Activated naive CD8-positive, alpha-beta T cell treated with anti-CD3 and anti-CD28 coated beads, Interleukin-2, amount 50 U/mL, for 24 hours (primary cell): ENCODE data around the gene CRB1.

Experiments
- ATAC-seq: fragments of 150-1000 bp; cut with Tn5 transposase; one replicate; pipeline ENCODE4 v1.10.0; 2021
- DNase-seq: peaks from one replicate; pipeline ENCODE4 v3.0.0; 2021
- H3K27ac Mint-ChIP-seq: one replicate; pipeline ENCODE4 v1.8.0; 2021; ENCODE audit warnings: mild to moderate bottlenecking, mixed read lengths
- H3K27me3 Mint-ChIP-seq: one replicate; pipeline ENCODE4 v1.8.0; 2021; ENCODE audit warnings: mixed read lengths
- H3K36me3 Mint-ChIP-seq: one replicate; pipeline ENCODE4 v1.8.0; 2021; ENCODE audit warnings: low read depth, mixed read lengths
- H3K4me1 Mint-ChIP-seq: one replicate; pipeline ENCODE4 v1.8.0; 2021; ENCODE audit warnings: mixed read lengths
- H3K4me3 Mint-ChIP-seq: one replicate; pipeline ENCODE4 v1.8.0; 2021; ENCODE audit warnings: mild to moderate bottlenecking, moderate library complexity, mixed read lengths
- H3K9me3 Mint-ChIP-seq: one replicate; pipeline ENCODE4 v1.8.0; 2021; ENCODE audit warnings: mixed read lengths

The CRB1 gene

DNA sequence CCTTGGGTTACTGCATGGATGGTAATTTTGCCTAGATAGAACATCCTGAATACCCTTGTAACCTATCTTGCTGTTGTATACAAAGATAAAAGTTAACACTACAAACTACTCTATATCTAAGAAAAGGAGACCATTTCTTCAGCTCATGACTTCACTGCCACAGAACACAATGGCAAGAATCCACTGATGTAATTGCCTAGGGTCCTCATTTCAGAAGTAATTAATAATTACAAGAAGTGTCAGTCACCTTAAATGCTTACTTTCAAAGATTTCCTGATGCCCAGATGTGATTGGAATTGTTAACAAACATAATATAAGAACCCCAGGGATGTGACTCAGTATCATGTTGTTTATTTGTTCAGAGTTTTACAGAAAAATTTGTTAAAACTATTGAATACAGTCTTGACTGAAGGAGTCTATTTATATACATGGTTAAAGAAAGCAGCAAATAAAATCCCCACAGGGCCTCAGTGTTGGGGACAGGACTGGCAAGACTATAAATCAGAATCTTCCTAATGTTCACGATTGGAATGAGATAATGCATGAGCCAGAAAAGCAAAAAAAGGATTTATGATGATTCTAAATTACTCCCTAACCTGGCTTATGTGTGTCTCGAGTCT, 83.9 kb downstream of the CRB1 start:
- no peaks in the 10 kb centered on the region for H3K36me3 Mint-ChIP-seq
- H3K4me1 Mint-ChIP-seq = no peaks in the 10 kb centered on the region
- no peak overlapping the region for H3K4me3 Mint-ChIP-seq
- no peak for DNase-seq
- H3K9me3 Mint-ChIP-seq = no peaks in the 10 kb centered on the region
- H3K27me3 Mint-ChIP-seq = no peaks in the 10 kb centered on the region
- ATAC-seq = no peak
- no peak overlapping the region for H3K27ac Mint-ChIP-seq

GRCh38 chr1:197355248-197355995, 87.4 kb downstream of the CRB1 start:
- peak; percentile 10 for ATAC-seq
- no peak overlapping the region for H3K27ac Mint-ChIP-seq
- no peak for DNase-seq
- H3K4me1 Mint-ChIP-seq = no peaks in the 10 kb centered on the region
- no peaks in the 10 kb centered on the region for H3K9me3 Mint-ChIP-seq
- H3K4me3 Mint-ChIP-seq = no peak overlapping the region
- no peaks in the 10 kb centered on the region for H3K36me3 Mint-ChIP-seq
- H3K27me3 Mint-ChIP-seq = no peaks in the 10 kb centered on the region

GRCh38 chr1:197356723-197357533, 88.9 kb downstream of the CRB1 start:
- Mint-ChIP-seq H3K9me3 (no peaks in the 10 kb centered on the region), H3K36me3 (no peaks in the 10 kb centered on the region), H3K27ac (no peak overlapping the region), H3K4me1 (no peaks in the 10 kb centered on the region), H3K27me3 (no peaks in the 10 kb centered on the region), H3K4me3 (no peak overlapping the region)
- ATAC-seq (peak; percentile 54), DNase-seq (no peak)

GRCh38 chr1:197358959-197359358, 90.9 kb downstream of the CRB1 start:
- no peaks in the 10 kb centered on the region for H3K27me3 Mint-ChIP-seq
- H3K36me3 Mint-ChIP-seq = no peaks in the 10 kb centered on the region
- H3K4me3 Mint-ChIP-seq = no peak overlapping the region
- no peaks in the 10 kb centered on the region for H3K9me3 Mint-ChIP-seq
- ATAC-seq = no peak
- no peak overlapping the region for H3K27ac Mint-ChIP-seq
- no peaks in the 10 kb centered on the region for H3K4me1 Mint-ChIP-seq
- DNase-seq = no peak

DNA sequence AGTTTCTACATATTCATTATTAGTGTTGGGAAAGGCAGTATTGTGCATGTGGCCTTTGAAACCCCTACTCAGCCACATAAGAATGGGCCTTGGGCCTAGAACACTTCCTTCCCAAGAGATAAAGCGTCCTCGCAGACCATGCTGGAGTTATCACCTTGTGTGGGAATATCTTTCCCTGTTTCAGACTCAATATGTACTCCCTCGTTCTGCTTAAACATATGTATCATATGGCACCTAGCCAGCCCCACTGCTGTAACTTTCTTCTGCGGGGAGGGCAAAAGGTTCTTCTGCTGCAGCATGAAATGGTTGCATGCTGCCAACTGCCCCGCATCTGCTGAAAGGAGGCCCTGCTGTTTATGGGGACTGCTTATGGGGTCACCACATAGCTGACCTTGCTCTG, 92.0 kb downstream of the CRB1 start:
- ATAC-seq = no peak
- no peak for DNase-seq
- no peak overlapping the region for H3K4me3 Mint-ChIP-seq
- H3K9me3 Mint-ChIP-seq = no peaks in the 10 kb centered on the region
- no peaks in the 10 kb centered on the region for H3K36me3 Mint-ChIP-seq
- no peaks in the 10 kb centered on the region for H3K27me3 Mint-ChIP-seq
- no peaks in the 10 kb centered on the region for H3K4me1 Mint-ChIP-seq
- no peak overlapping the region for H3K27ac Mint-ChIP-seq

DNA sequence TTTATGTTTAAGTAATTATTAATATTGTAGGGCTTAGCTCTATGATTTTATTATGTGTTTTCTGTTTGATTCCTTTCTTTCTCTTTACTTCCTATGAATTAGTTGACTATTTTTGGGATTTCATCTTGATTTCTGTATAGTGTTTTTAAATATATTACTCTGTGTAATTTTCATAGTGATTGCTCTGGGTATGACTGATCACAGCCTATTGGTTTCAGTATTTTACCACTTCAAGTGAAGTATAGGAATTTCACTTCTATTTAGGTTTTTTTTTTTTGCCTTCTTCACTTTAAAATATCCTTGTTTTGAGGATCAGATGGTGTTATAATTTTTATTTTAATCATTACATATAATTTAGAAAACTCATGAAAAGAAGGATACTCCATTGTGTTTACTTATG, 94.8 kb downstream of the CRB1 start:
- Mint-ChIP-seq H3K36me3 (no peaks in the 10 kb centered on the region), H3K27ac (no peak overlapping the region), H3K4me1 (no peaks in the 10 kb centered on the region), H3K27me3 (no peaks in the 10 kb centered on the region), H3K4me3 (no peak overlapping the region), H3K9me3 (no peaks in the 10 kb centered on the region)
- no peak for ATAC-seq
- DNase-seq = no peak

DNA sequence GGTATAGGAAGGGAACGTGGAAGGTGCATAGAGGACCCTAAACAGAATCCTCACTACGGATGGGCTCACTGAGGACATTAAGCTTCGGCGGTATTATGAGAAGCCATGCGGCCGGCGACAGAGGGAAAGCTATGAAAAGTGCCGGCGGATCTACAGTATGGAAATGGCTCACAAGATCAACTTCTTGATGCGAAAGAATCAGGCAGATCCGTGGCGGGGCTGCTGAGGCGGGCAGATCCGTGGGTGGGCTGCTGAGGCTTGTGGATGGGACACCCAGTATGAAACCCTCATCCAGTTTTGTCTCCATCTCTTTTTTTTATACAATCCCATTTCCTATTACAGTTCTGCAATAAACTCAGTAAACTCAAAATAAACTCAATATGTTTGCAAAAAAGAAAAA, 95.8 kb downstream of the CRB1 start:
- Mint-ChIP-seq H3K4me1 (no peaks in the 10 kb centered on the region), H3K27ac (no peak overlapping the region), H3K4me3 (no peak overlapping the region), H3K36me3 (no peaks in the 10 kb centered on the region), H3K9me3 (no peaks in the 10 kb centered on the region), H3K27me3 (no peaks in the 10 kb centered on the region)
- ATAC-seq (no peak), DNase-seq (no peak)

- DNase-seq (no peak), ATAC-seq (no peak)
- Mint-ChIP-seq H3K36me3 (no peaks in the 10 kb centered on the region), H3K9me3 (no peaks in the 10 kb centered on the region), H3K4me3 (no peak overlapping the region), H3K27ac (no peak overlapping the region), H3K27me3 (no peaks in the 10 kb centered on the region), H3K4me1 (no peaks in the 10 kb centered on the region)
These were observed 98.9 kb downstream of the CRB1 start for GRCh38 chr1:197366996-197367395.

DNA sequence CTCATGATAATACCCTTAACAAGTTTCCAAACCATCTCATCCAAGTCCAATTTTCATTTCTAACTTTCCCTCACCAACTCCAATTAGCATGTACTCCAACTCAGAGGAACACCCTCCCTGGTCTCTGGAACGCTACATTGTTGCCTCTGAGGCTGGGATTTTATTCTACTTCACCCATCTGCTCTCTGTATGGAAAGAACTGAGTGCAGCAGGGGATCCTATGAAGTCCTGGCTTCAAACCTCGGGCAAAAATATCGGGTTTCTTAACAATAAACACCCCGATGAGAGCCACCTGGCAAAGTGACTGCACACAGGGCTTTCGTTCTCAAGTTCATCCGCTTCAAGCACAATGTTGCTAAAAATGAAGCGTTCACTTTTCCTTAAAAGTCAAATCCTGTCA, 99.6 kb downstream of the CRB1 start:
- Mint-ChIP-seq H3K4me3 (no peak overlapping the region), H3K27ac (no peak overlapping the region), H3K36me3 (no peaks in the 10 kb centered on the region), H3K27me3 (no peaks in the 10 kb centered on the region), H3K4me1 (no peaks in the 10 kb centered on the region), H3K9me3 (no peaks in the 10 kb centered on the region)
- no peak for ATAC-seq
- DNase-seq = no peak

DNA sequence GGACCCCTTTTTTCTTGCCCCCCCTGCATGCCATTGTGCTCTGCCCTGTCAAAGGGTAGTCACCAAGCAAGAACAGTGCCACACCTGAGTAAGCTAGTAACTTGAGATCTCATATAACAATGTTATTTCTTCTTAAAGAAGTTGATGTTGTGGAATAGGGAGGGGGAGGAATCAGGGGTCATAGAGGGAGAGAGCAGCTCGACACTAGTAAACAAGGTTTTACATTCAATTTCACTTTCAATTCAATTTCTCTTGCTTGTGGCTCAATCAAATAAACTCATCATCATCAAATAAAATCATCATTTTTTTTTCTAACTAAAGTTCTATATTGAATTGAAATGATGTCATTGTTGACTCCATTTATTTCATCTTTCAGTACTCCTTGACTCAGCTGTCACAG, 106.4 kb downstream of the CRB1 start:
- no peak overlapping the region for H3K4me3 Mint-ChIP-seq

GRCh38 chr1:197384471-197384870, 116.4 kb downstream of the CRB1 start:
- H3K27me3 Mint-ChIP-seq = no peaks in the 10 kb centered on the region
- no peak overlapping the region for H3K27ac Mint-ChIP-seq
- H3K4me1 Mint-ChIP-seq = no peaks in the 10 kb centered on the region
- DNase-seq (no peak), ATAC-seq (no peak)
- H3K4me3 Mint-ChIP-seq = no peak overlapping the region
- no peaks in the 10 kb centered on the region for H3K36me3 Mint-ChIP-seq
- H3K9me3 Mint-ChIP-seq = no peaks in the 10 kb centered on the region

More for the DNA sequence above, 106.4 kb downstream of the CRB1 start:
- no peaks in the 10 kb centered on the region for H3K9me3 Mint-ChIP-seq
- no peaks in the 10 kb centered on the region for H3K4me1 Mint-ChIP-seq
- no peaks in the 10 kb centered on the region for H3K27me3 Mint-ChIP-seq
- no peaks in the 10 kb centered on the region for H3K36me3 Mint-ChIP-seq
- H3K27ac Mint-ChIP-seq = no peak overlapping the region
- DNase-seq (no peak), ATAC-seq (no peak)

- H3K4me3 Mint-ChIP-seq = no peak overlapping the region
- ATAC-seq (no peak), DNase-seq (no peak)
- H3K27ac Mint-ChIP-seq = no peak overlapping the region
- peaks cover 28% of the 10 kb centered on the region for H3K4me1 Mint-ChIP-seq
- H3K36me3 Mint-ChIP-seq = no peaks in the 10 kb centered on the region
- no peaks in the 10 kb centered on the region for H3K9me3 Mint-ChIP-seq
- no peaks in the 10 kb centered on the region for H3K27me3 Mint-ChIP-seq
These were observed 120.7 kb downstream of the CRB1 start for GRCh38 chr1:197388801-197389200.

GRCh38 chr1:197390856-197391255, 122.8 kb downstream of the CRB1 start:
- Mint-ChIP-seq H3K4me1 (peaks cover 28% of the 10 kb centered on the region), H3K4me3 (no peak overlapping the region), H3K9me3 (no peaks in the 10 kb centered on the region), H3K36me3 (no peaks in the 10 kb centered on the region), H3K27ac (peak overlapping the region; percentile 9), H3K27me3 (no peaks in the 10 kb centered on the region)
- no peak for DNase-seq
- no peak for ATAC-seq

DNA sequence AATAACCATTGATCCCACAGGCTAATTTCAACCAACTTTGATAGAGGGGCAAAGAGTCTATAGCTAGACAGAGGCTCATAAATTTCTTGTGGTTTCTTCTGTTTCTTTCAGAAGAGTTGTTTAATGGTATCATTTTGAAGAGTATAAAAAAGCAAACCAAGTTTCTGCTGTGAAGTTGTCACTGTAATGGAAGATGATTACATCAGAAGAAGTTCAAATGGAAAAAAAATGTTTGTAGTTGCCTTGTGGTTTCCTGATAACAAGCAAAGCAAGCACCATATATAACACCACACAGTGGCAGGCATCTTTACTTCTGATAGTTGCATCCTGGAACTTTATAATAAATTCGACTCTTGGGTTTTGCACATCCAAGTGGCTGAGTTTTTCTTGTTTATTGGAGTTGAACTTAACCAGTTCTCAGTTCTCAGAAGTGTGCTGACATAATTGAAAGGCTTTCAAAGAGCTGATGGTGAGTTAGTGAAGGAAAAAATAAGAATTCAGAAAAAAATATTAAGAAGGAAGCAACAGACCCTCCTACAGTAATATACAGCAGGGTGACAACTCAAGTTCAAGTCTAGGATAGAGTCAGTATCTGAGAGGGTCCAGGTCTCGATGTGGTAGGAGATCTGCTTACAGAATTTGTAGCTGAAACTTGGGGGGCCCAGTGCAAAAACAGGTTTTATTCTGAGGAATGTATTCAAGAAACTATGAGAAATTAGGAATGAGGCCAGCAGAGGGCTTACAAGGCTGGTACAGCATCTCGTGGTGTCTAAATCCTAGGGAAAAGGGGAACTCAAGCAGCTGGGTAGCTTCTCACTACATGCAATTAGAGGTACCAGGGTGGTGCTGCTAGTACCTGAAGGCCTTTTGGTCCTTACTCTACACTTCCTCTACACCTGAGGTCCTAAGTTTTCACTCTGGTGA, 123.5 kb downstream of the CRB1 start:
- Mint-ChIP-seq H3K36me3 (no peaks in the 10 kb centered on the region), H3K4me1 (peaks cover 28% of the 10 kb centered on the region), H3K27ac (peak overlapping the region; percentile 9), H3K4me3 (no peak overlapping the region), H3K27me3 (no peaks in the 10 kb centered on the region), H3K9me3 (no peaks in the 10 kb centered on the region)
- ATAC-seq = peak; percentile 36
- DNase-seq = no peak
